Measurements from ENCODE around the gene ARIH2. TPM values are rescaled to one million over a fixed set of nuclear protein-coding genes. Genes with fewer than 3 reads are reported as not detected.

Gene ARIH2
- polyA plus RNA-seq, 1 donor: 78.4 TPM

- Histone ChIP-seq H3K36me3 (ENCODE audit: control insufficient read depth, insufficient read depth, low read length) (peaks cover 44% of the 10 kb centered on the region), H3K4me1 (ENCODE audit: control insufficient read depth, insufficient read depth, low read length) (peaks cover 23% of the 10 kb centered on the region), H3K4me3 (ENCODE audit: low read length) (no peak overlapping the region), H3K27ac (ENCODE audit: low read length) (no peak overlapping the region), H3K27me3 (ENCODE audit: control insufficient read depth, insufficient read depth, low read length) (no peaks in the 10 kb centered on the region), H3K9me3 (ENCODE audit: control insufficient read depth, low read depth, low read length) (no peaks in the 10 kb centered on the region)
- no peak for DNase-seq
- WGBS (ENCODE audit: insufficient coverage, low lambda C conversion rate): no CpG with 5 or more reads among the region's 3 CpGs
Measured at GRCh38 chr3:49009396-49009795, 90.8 kb downstream of the ARIH2 start.

DNA sequence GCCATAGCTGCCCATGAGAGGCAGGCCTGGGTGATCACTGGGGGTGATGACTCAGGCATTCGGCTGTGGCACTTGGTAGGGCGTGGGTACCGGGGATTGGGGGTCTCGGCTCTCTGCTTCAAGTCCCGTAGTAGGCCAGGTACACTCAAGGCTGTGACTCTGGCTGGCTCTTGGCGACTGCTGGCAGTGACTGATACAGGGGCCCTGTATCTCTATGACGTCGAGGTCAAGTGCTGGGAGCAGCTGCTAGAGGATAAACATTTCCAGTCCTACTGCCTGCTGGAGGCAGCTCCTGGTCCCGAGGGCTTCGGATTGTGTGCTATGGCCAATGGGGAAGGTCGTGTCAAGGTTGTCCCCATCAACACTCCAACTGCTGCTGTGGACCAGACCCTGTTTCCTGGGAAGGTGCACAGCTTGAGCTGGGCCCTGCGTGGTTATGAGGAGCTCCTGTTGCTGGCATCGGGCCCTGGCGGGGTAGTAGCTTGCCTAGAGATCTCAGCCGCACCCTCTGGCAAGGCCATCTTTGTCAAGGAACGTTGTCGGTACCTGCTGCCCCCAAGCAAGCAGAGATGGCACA lies 93.9 kb downstream of the ARIH2 start:
- Histone ChIP-seq H3K4me3 (ENCODE audit: low read length) (no peak overlapping the region), H3K36me3 (ENCODE audit: control insufficient read depth, insufficient read depth, low read length) (peaks cover 59% of the 10 kb centered on the region), H3K27me3 (ENCODE audit: control insufficient read depth, insufficient read depth, low read length) (no peaks in the 10 kb centered on the region), H3K27ac (ENCODE audit: low read length) (no peak overlapping the region), H3K4me1 (ENCODE audit: control insufficient read depth, insufficient read depth, low read length) (peaks cover 13% of the 10 kb centered on the region), H3K9me3 (ENCODE audit: control insufficient read depth, low read depth, low read length) (no peaks in the 10 kb centered on the region)
- no peak for DNase-seq
- WGBS (ENCODE audit: insufficient coverage, low lambda C conversion rate): no CpG with 5 or more reads among the region's 17 CpGs

- no peak for DNase-seq
- Histone ChIP-seq H3K9me3 (ENCODE audit: control insufficient read depth, low read depth, low read length) (peaks cover 3% of the 10 kb centered on the region), H3K27me3 (ENCODE audit: control insufficient read depth, insufficient read depth, low read length) (no peaks in the 10 kb centered on the region), H3K27ac (ENCODE audit: low read length) (no peak overlapping the region), H3K4me3 (ENCODE audit: low read length) (no peak overlapping the region), H3K36me3 (ENCODE audit: control insufficient read depth, insufficient read depth, low read length) (peaks cover 59% of the 10 kb centered on the region), H3K4me1 (ENCODE audit: control insufficient read depth, insufficient read depth, low read length) (peaks cover 12% of the 10 kb centered on the region)
- no CpG with 5 or more reads among the region's 19 CpGs for WGBS (ENCODE audit: insufficient coverage, low lambda C conversion rate)
Measured at GRCh38 chr3:49013113-49013737, 94.6 kb downstream of the ARIH2 start.

- H3K36me3 ChIP-seq (ENCODE audit: control insufficient read depth, insufficient read depth, low read length): peaks cover 59% of the 10 kb centered on the region
- H3K27me3 ChIP-seq (ENCODE audit: control insufficient read depth, insufficient read depth, low read length): no peaks in the 10 kb centered on the region
- H3K4me3 ChIP-seq (ENCODE audit: low read length): no peak overlapping the region
- no CpG with 5 or more reads among the region's 24 CpGs for WGBS (ENCODE audit: insufficient coverage, low lambda C conversion rate)
- H3K27ac ChIP-seq (ENCODE audit: low read length): no peak overlapping the region
- peaks cover 9% of the 10 kb centered on the region for H3K4me1 ChIP-seq (ENCODE audit: control insufficient read depth, insufficient read depth, low read length)
- peaks cover 3% of the 10 kb centered on the region for H3K9me3 ChIP-seq (ENCODE audit: control insufficient read depth, low read depth, low read length)
- DNase-seq: peak in 1 of 2 donors; percentile 41
Measured at GRCh38 chr3:49013738-49014660, 95.4 kb downstream of the ARIH2 start.

- H3K4me1 ChIP-seq (ENCODE audit: control insufficient read depth, insufficient read depth, low read length): peaks cover 19% of the 10 kb centered on the region
- H3K9me3 ChIP-seq (ENCODE audit: control insufficient read depth, low read depth, low read length): peaks cover 3% of the 10 kb centered on the region
- H3K27ac ChIP-seq (ENCODE audit: low read length): no peak overlapping the region
- H3K27me3 ChIP-seq (ENCODE audit: control insufficient read depth, insufficient read depth, low read length): no peaks in the 10 kb centered on the region
- peaks cover 56% of the 10 kb centered on the region for H3K36me3 ChIP-seq (ENCODE audit: control insufficient read depth, insufficient read depth, low read length)
- no peak overlapping the region for H3K4me3 ChIP-seq (ENCODE audit: low read length)
- no CpG with 5 or more reads among the region's 8 CpGs for WGBS (ENCODE audit: insufficient coverage, low lambda C conversion rate)
- DNase-seq: no peak
Measured at GRCh38 chr3:49015072-49015471, 96.4 kb downstream of the ARIH2 start.

- Histone ChIP-seq H3K27ac (ENCODE audit: low read length) (no peak overlapping the region), H3K27me3 (ENCODE audit: control insufficient read depth, insufficient read depth, low read length) (no peaks in the 10 kb centered on the region), H3K4me1 (ENCODE audit: control insufficient read depth, insufficient read depth, low read length) (peaks cover 19% of the 10 kb centered on the region), H3K4me3 (ENCODE audit: low read length) (no peak overlapping the region), H3K9me3 (ENCODE audit: control insufficient read depth, low read depth, low read length) (peaks cover 3% of the 10 kb centered on the region), H3K36me3 (ENCODE audit: control insufficient read depth, insufficient read depth, low read length) (peaks cover 56% of the 10 kb centered on the region)
- WGBS (ENCODE audit: insufficient coverage, low lambda C conversion rate): no CpG with 5 or more reads among the region's 6 CpGs
- no peak for DNase-seq
Measured at GRCh38 chr3:49015765-49016164, 97.1 kb downstream of the ARIH2 start.

- Histone ChIP-seq H3K27ac (ENCODE audit: low read length) (no peak overlapping the region), H3K36me3 (ENCODE audit: control insufficient read depth, insufficient read depth, low read length) (peaks cover 50% of the 10 kb centered on the region), H3K9me3 (ENCODE audit: control insufficient read depth, low read depth, low read length) (peaks cover 3% of the 10 kb centered on the region), H3K4me3 (ENCODE audit: low read length) (no peak overlapping the region), H3K4me1 (ENCODE audit: control insufficient read depth, insufficient read depth, low read length) (peaks cover 19% of the 10 kb centered on the region), H3K27me3 (ENCODE audit: control insufficient read depth, insufficient read depth, low read length) (no peaks in the 10 kb centered on the region)
- DNase-seq: no peak
- no CpG with 5 or more reads among the region's 6 CpGs for WGBS (ENCODE audit: insufficient coverage, low lambda C conversion rate)
Measured at GRCh38 chr3:49016414-49017228, 98.0 kb downstream of the ARIH2 start.

DNA sequence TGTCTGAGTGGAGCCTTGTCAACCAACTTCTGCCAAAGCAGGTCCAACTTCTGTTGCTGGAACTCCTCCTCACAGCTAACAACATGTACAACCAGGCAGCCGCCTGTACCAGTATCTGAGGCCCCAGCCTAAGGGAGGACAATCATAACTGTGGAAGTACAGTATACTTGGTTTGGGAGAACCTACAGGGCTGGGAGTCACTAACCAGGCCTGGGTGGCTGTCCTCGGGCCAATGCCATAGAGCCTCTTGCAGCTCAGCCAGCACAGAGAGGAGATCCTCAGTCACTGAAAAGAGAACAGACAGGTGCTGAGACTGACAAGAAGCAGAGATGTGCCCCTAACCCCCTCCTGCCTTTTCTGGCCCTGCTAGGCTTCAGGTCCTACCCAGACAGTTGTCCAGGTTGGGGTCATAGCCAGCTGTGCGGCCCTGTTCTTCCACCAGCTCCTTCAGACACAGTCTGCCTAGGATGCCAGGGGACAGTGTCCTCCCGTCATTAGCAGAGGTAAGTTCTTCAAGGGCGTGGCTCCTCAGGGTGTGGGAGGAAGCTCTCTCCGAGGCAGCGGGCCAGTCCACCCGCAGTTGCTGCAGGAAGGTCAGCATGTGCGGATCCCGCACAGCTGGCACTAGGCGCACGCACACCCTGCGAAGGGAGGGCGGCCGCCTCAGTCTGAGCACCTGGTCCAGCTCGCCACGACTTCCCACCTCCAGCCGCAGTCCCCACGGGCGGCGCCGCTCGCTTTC lies 98.8 kb downstream of the ARIH2 start:
- Histone ChIP-seq H3K9me3 (ENCODE audit: control insufficient read depth, low read depth, low read length) (peaks cover 3% of the 10 kb centered on the region), H3K4me3 (ENCODE audit: low read length) (peak overlapping the region; percentile 78), H3K36me3 (ENCODE audit: control insufficient read depth, insufficient read depth, low read length) (peaks cover 42% of the 10 kb centered on the region), H3K27me3 (ENCODE audit: control insufficient read depth, insufficient read depth, low read length) (no peaks in the 10 kb centered on the region), H3K4me1 (ENCODE audit: control insufficient read depth, insufficient read depth, low read length) (peaks cover 19% of the 10 kb centered on the region), H3K27ac (ENCODE audit: low read length) (peak overlapping the region; percentile 80)
- DNase-seq: peak in 1 of 2 donors; percentile 29
- WGBS (ENCODE audit: insufficient coverage, low lambda C conversion rate): no CpG with 5 or more reads among the region's 23 CpGs

DNA sequence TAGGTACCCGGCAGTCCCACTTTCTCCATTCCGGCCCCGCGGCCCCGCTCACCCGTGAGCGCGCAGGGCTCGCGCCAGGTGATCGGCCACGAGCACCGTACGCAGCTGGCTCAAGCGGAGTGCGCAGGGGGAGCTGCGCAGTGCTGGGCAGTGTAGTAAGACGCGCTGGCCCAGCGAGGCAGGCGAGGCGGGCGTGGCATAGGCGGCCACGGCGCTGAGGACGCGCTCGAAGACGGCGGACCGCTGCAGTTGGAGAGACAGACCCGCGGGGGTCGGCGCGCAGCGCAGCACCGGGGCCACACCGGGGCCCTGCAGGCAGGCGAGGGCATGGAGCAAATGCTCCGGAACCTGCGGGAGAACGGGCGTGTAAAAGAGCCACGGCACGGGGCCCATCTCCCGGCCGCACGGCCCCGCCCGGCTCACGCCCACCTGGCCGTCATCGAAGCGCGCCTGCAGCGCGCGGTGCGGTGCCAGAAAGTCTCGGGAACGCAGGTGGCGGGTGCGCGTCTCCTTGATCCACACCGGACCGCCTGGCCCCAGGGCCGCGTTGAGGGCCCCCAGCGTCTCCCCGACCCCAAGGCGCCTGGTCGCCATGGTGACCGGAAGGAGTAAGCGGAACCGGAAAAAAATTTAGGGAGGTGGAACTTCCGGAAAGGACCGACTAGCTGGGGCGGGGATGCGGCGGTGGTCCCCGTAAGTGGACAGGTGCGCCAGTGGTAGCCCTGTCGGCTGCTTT lies 99.5 kb downstream of the ARIH2 start, which contains the start of gene DALRD3:
Gene DALRD3 (minus strand): TSS at position 610 of the 736 bp plus-strand sequence. CDS start 16 bp downstream, at position 594.
- Histone ChIP-seq H3K4me3 (ENCODE audit: low read length) (peak within 1 kb of the TSS; percentile 78), H3K27ac (ENCODE audit: low read length) (peak within 1 kb of the TSS; percentile 80), H3K36me3 (ENCODE audit: control insufficient read depth, insufficient read depth, low read length) (peaks cover 35% of the 10 kb centered on the region), H3K9me3 (ENCODE audit: control insufficient read depth, low read depth, low read length) (peaks cover 3% of the 10 kb centered on the region), H3K4me1 (ENCODE audit: control insufficient read depth, insufficient read depth, low read length) (peaks cover 25% of the 10 kb centered on the region), H3K27me3 (ENCODE audit: control insufficient read depth, insufficient read depth, low read length) (no peaks in the 10 kb centered on the region)
- WGBS (ENCODE audit: insufficient coverage, low lambda C conversion rate): no CpG with 5 or more reads among the region's 85 CpGs
- peak; percentile 56 to 83 for DNase-seq
